Left colon (tissue), 2 donors: ENCODE data around the gene CHL1. TPM values are rescaled to one million over a fixed set of nuclear protein-coding genes. Genes with fewer than 3 reads are reported as not detected.

ENCODE experiments used
- ATAC-seq: fragments of 200-7000 bp; cut with Tn5 transposase; one replicate; pipeline ENCODE4 v1.9.1; 2020; ENCODE audit warnings: mild to moderate bottlenecking, moderate library complexity
- DNase-seq, 2 donors: peaks; one replicate each; pipeline ENCODE4 v3.0.0-alpha.2; 2020
- intact Hi-C, 2 donors: fragments of 100-400 bp; cut with DNase I in 1 of 2; cut with micrococcal nuclease in 1 of 2; formaldehyde crosslinking; loops; one replicate each; pipeline versions ENCODE4 v1.11.2 to v1.14.0; 2022; cut with DNase I, micrococcal nuclease
- long read RNA-seq: library from polyadenylated mRNA; unstranded; transcript quantifications from one replicate; pipeline ENCODE4 v2.0.0, GENCODE V29; 2021
- total RNA-seq, 2 donors: library from RNA; stranded (reverse); fragmentation: NEBNext Ultra II Directional; extraction: Animal tissue kit (Norgen Biotek cat#: 25700); gene quantifications; one replicate each; pipeline ENCODE4 v1.2.1, GENCODE V29; 2021
- donor health status: DM: no; HTN: no; CAD: no.
- donor health status: DM: yes; HTN: yes; CAD: no.

The CHL1 gene
- total RNA-seq = 1 to 10 TPM; 7.9 to 9.3 TPM
- long read RNA-seq = 0 reads

- peak in 1 of 2 donors; percentile 3 for DNase-seq
- ATAC-seq = no peak
- intact Hi-C loops = no loop called here
Observed at GRCh38 chr3:196311-197148, at the start of gene CHL1. CHL1 (plus strand) TSS chr3:196763; CDS start chr3:319777, 123,014 bp downstream.

GRCh38 chr3:151614-152189, 44.9 kb upstream of the CHL1 start:
- intact Hi-C loops = no loop called here
- ATAC-seq (no peak), DNase-seq (no peak)

GRCh38 chr3:159974-160373, 36.6 kb upstream of the CHL1 start:
- intact Hi-C loops = no loop called here
- no peak for ATAC-seq

GRCh38 chr3:166071-166470, 30.5 kb upstream of the CHL1 start:
- intact Hi-C loops = no loop called here
- ATAC-seq (no peak), DNase-seq (no peak)

More at GRCh38 chr3:159974-160373, 36.6 kb upstream of the CHL1 start:
- DNase-seq = no peak

GRCh38 chr3:166799-167198, 29.8 kb upstream of the CHL1 start:
- no peak for ATAC-seq
- intact Hi-C loops = no loop called here
- no peak for DNase-seq

GRCh38 chr3:173886-174285, 22.7 kb upstream of the CHL1 start:
- DNase-seq = no peak
- ATAC-seq = no peak
- intact Hi-C loops = no loop called here

GRCh38 chr3:184976-185375, 11.6 kb upstream of the CHL1 start:
- intact Hi-C loops = no loop called here
- DNase-seq (no peak), ATAC-seq (no peak)

GRCh38 chr3:192215-192929, 4.2 kb upstream of the CHL1 start:
- ATAC-seq = no peak
- intact Hi-C loops = no loop called here
- no peak for DNase-seq

GRCh38 chr3:194001-194400, 2.6 kb upstream of the CHL1 start:
- intact Hi-C loops = no loop called here
- ATAC-seq (no peak), DNase-seq (no peak)

GRCh38 chr3:194421-194820, 2.1 kb upstream of the CHL1 start:
- intact Hi-C loops = no loop called here

GRCh38 chr3:195666-196065, 897 bp upstream of the CHL1 start:
- ATAC-seq = no peak
- intact Hi-C loops = no loop called here

More at GRCh38 chr3:194421-194820, 2.1 kb upstream of the CHL1 start:
- DNase-seq (no peak), ATAC-seq (no peak)

GRCh38 chr3:197149-197827, 725 bp downstream of the CHL1 start:
- DNase-seq = peak in 1 of 2 donors; percentile 15
- no peak for ATAC-seq
- intact Hi-C loops = no loop called here

More at GRCh38 chr3:195666-196065, 897 bp upstream of the CHL1 start:
- DNase-seq = no peak

GRCh38 chr3:197828-198491, 1.4 kb downstream of the CHL1 start:
- DNase-seq (peak in 1 of 2 donors; percentile 5), ATAC-seq (no peak)
- intact Hi-C loops = no loop called here

- intact Hi-C loops = no loop called here
- DNase-seq = no peak
- ATAC-seq = no peak
Observed at GRCh38 chr3:199835-200234, 3.3 kb downstream of the CHL1 start.

- intact Hi-C loops = no loop called here
- DNase-seq = no peak
- no peak for ATAC-seq
Observed at GRCh38 chr3:200758-201325, 4.3 kb downstream of the CHL1 start.

- ATAC-seq = no peak
- intact Hi-C loops = no loop called here
Observed at GRCh38 chr3:204102-204501, 7.5 kb downstream of the CHL1 start.

GRCh38 chr3:207973-208372, 11.4 kb downstream of the CHL1 start:
- intact Hi-C loops = no loop called here
- DNase-seq (no peak), ATAC-seq (no peak)

More at GRCh38 chr3:204102-204501, 7.5 kb downstream of the CHL1 start:
- no peak for DNase-seq

- intact Hi-C loops = no loop called here
- ATAC-seq (no peak), DNase-seq (no peak)
Observed at GRCh38 chr3:210669-211068, 14.1 kb downstream of the CHL1 start.
